Raji (cell line): ENCODE data around the gene BPGM.

Source experiments
- POLR2A ChIP-seq: IDR thresholded peaks from 2 replicates; pipeline ENCODE4 v1.6.1; 2011; ENCODE audit warnings: low read depth, low read length, control low read depth; ENCODE audit not compliant: insufficient read depth

BPGM gene

GRCh38 chr7:134625550-134625949 is 21.1 kb upstream of the BPGM start:
- TF ChIP-seq POLR2A, result no peak

- no peak for TF ChIP-seq POLR2A
Measured at GRCh38 chr7:134627109-134627774, 19.4 kb upstream of the BPGM start.

GRCh38 chr7:134627775-134628153 is 18.9 kb upstream of the BPGM start:
- TF ChIP-seq POLR2A, result no peak

GRCh38 chr7:134629445-134629844 is 17.2 kb upstream of the BPGM start:
- no peak for TF ChIP-seq POLR2A

- TF ChIP-seq POLR2A, result no peak
Measured at GRCh38 chr7:134630237-134630636, 16.4 kb upstream of the BPGM start.

GRCh38 chr7:134630893-134631292 is 15.8 kb upstream of the BPGM start:
- no peak for TF ChIP-seq POLR2A

- TF ChIP-seq POLR2A, result no peak
Measured at GRCh38 chr7:134632052-134632451, 14.6 kb upstream of the BPGM start.

- no peak for TF ChIP-seq POLR2A
Measured at GRCh38 chr7:134632937-134633540, 13.6 kb upstream of the BPGM start.

GRCh38 chr7:134636008-134636449 is 10.6 kb upstream of the BPGM start:
- no peak for TF ChIP-seq POLR2A

GRCh38 chr7:134637441-134637840 is 9.2 kb upstream of the BPGM start:
- TF ChIP-seq POLR2A, result no peak

- TF ChIP-seq POLR2A, result no peak
Measured at GRCh38 chr7:134637934-134638719, 8.5 kb upstream of the BPGM start.

- no peak for TF ChIP-seq POLR2A
Measured at GRCh38 chr7:134639061-134639460, 7.6 kb upstream of the BPGM start.

GRCh38 chr7:134639683-134640279 is 6.9 kb upstream of the BPGM start:
- no peak for TF ChIP-seq POLR2A

GRCh38 chr7:134640842-134641715 is 5.6 kb upstream of the BPGM start:
- TF ChIP-seq POLR2A, result no peak

GRCh38 chr7:134643131-134643530 is 3.5 kb upstream of the BPGM start:
- TF ChIP-seq POLR2A, result no peak
